Activated T-cell treated with anti-CD3 and anti-CD28 coated beads, Interleukin-2, amount 50 U/mL, for 48 hours (primary cell): ENCODE results near the gene VAT1L.

Experiments
- DNase-seq, 2 experiments: peaks; one replicate each; pipeline ENCODE4 v3.0.0-alpha.2; 2020

VAT1L gene

GRCh38 chr16:77836801-77837200, 48.4 kb downstream of the VAT1L start:
- DNase-seq, result no peak

- no peak for DNase-seq
Observed at GRCh38 chr16:77838597-77839255, 50.4 kb downstream of the VAT1L start.

GRCh38 chr16:77840093-77840492, 51.7 kb downstream of the VAT1L start:
- DNase-seq, result no peak

GRCh38 chr16:77840673-77841501, 52.5 kb downstream of the VAT1L start:
- DNase-seq, result no peak

- no peak for DNase-seq
Observed at GRCh38 chr16:77841502-77841763, 53.1 kb downstream of the VAT1L start.

- DNase-seq, result no peak
Observed at GRCh38 chr16:77842468-77842867, 54.1 kb downstream of the VAT1L start.

GRCh38 chr16:77843405-77843804, 55.0 kb downstream of the VAT1L start:
- DNase-seq, result no peak

- DNase-seq, result no peak
Observed at GRCh38 chr16:77844801-77845200, 56.4 kb downstream of the VAT1L start.

- DNase-seq, result no peak
Observed at GRCh38 chr16:77849646-77850258, 61.4 kb downstream of the VAT1L start.

- DNase-seq, result no peak
Observed at GRCh38 chr16:77850636-77851333, 62.4 kb downstream of the VAT1L start.

GRCh38 chr16:77853161-77853560, 64.8 kb downstream of the VAT1L start:
- DNase-seq, result no peak

- no peak for DNase-seq
Observed at GRCh38 chr16:77856438-77857160, 68.2 kb downstream of the VAT1L start.

- DNase-seq, result no peak
Observed at GRCh38 chr16:77858060-77858459, 69.7 kb downstream of the VAT1L start.

GRCh38 chr16:77859493-77860232, 71.3 kb downstream of the VAT1L start:
- DNase-seq, result no peak

- no peak for DNase-seq
Observed at GRCh38 chr16:77860953-77861352, 72.6 kb downstream of the VAT1L start.

- DNase-seq, result no peak
Observed at GRCh38 chr16:77863250-77863649, 74.9 kb downstream of the VAT1L start.

GRCh38 chr16:77866752-77867151, 78.4 kb downstream of the VAT1L start:
- no peak for DNase-seq

GRCh38 chr16:77868052-77868451, 79.7 kb downstream of the VAT1L start:
- DNase-seq, result no peak

GRCh38 chr16:77868478-77868877, 80.1 kb downstream of the VAT1L start:
- peak; percentile 16 to 24 for DNase-seq

GRCh38 chr16:77869997-77870813, 81.8 kb downstream of the VAT1L start:
- DNase-seq, result no peak

- DNase-seq, result no peak
Observed at GRCh38 chr16:77871932-77872331, 83.6 kb downstream of the VAT1L start.
